H1 (cell line): ENCODE measurements around the gene LRP8. TPM values are rescaled to one million over a fixed set of nuclear protein-coding genes. Genes with fewer than 3 reads are reported as not detected.

ENCODE experiments used
- CHD7 ChIP-seq: fragments of 300-600 bp; sonication (generic); IDR thresholded peaks from 2 replicates; pipeline ENCODE4 v1.7.1; 2012; ENCODE audit warnings: low read length, moderate library complexity, mild to moderate bottlenecking, inconsistent platforms; ENCODE audit not compliant: insufficient replicate concordance
- MAX ChIP-seq: IDR thresholded peaks from 2 replicates; pipeline ENCODE4 v1.6.1; 2012; ENCODE audit warnings: inconsistent platforms
- ZNF274 ChIP-seq: IDR thresholded peaks from 2 replicates; pipeline ENCODE4 v1.7.0; 2012; ENCODE audit warnings: low read length, borderline replicate concordance; ENCODE audit errors: extremely low read depth
- polyA plus RNA-seq, 7 experiments: library from polyadenylated mRNA; depleted of rRNA in 3 of 7; stranded (reverse) in 5 of 7; unstranded in 2 of 7; fragments of >200 nt in 5 of 7; fragments of 200-250 nt in 2 of 7; gene quantifications; 1 replicate in 5 of 7; 2 replicates in 1 of 7; 4 replicates in 1 of 7; pipeline versions ENCODE4 v1.2.1 to v1.2.3, GENCODE V29; 2011 to 2013; ENCODE audit warnings: missing spikeins in 2 of 7, mixed read lengths in 2 of 7
- total RNA-seq: library from RNA; stranded (reverse); fragmentation: NEBNext Ultra II Directional; extraction: Animal tissue kit (Norgen Biotek cat#: 25700); gene quantifications from 2 replicates; pipeline ENCODE4 v1.2.1, GENCODE V29; 2021

LRP8 gene
- total and polyA plus RNA-seq, 2 of the 8 experiments (the other 6 are each of a cell fraction or from before 2014, with no cell fraction given), result 63.2 to 66.4 TPM

GRCh38 chr1:53295295-53295694, 32.6 kb downstream of the LRP8 start (continued):
- TF ChIP-seq CHD7 (no peak), ZNF274 (no peak), MAX (no peak)
